K562 (cell line): ENCODE measurements around the gene GSPT2. TPM values are rescaled to one million over a fixed set of nuclear protein-coding genes. Genes with fewer than 3 reads are reported as not detected.

ENCODE experiments used
- ATAC-seq: fragments of 200-7000 bp; cut with Tn5 transposase; 3 replicates; pipeline ENCODE4 v1.9.1; 2020; ENCODE audit warnings: moderate library complexity
- BruUV-seq: library from RNA; stranded (reverse); fragments of 400-500 nt; replicated peaks from 2 replicates; lab custom pipeline; 2021; lab: Mats Ljungman, UMichigan
- CTCF ChIA-PET: fragments of 300-600 bp; formaldehyde crosslinking; extraction: SDS; loops from one replicate; lab custom pipeline; 2021; ENCODE audit warnings: low intra/inter-chr PET ratio; lab: Yijun Ruan, JAX
- POLR2A ChIA-PET: fragments of 300-600, 350-650 bp; sonication (Branson Sonifier 250); formaldehyde crosslinking; extraction: SDS; loops from one replicate; lab custom pipeline; 2021; ENCODE audit warnings: antibody characterized with exemption, inconsistent platforms; lab: Yijun Ruan, JAX
- DNase-seq, 4 experiments: peaks; one replicate each; pipeline versions ENCODE4 v3.0.0 to v3.0.0-alpha.2; 2011 to 2018; ENCODE audit warnings: low spot score in 3 of 4, mixed read lengths in 3 of 4; ENCODE audit errors: extremely low read depth in 1 of 4
- FAIRE-seq: peaks from 2 replicates; lab custom pipeline; 2011; peaks lifted over from hg19 to GRCh38; lab: Jason Lieb, UNC
- H2AFZ ChIP-seq: 2 replicates; pipeline ENCODE4 v1.6.0; 2011; ENCODE audit warnings: low read depth, low read length, control low read depth, inconsistent platforms
- H3K27ac ChIP-seq: fragments of 200-600 bp; 3 replicates; pipeline ENCODE4 v1.8.0; 2011; ENCODE audit warnings: low read depth, mild to moderate bottlenecking, control low read depth, inconsistent platforms, low read length, moderate library complexity, mixed read lengths; ENCODE audit errors: extremely low read depth
- H3K27me3 ChIP-seq, 2 experiments: fragments of 300-600 bp in 1 of 2; 2 replicates in 1 of 2; 3 replicates in 1 of 2; pipeline versions ENCODE4 v1.6.0 to v1.8.0; 2011; ENCODE audit warnings: inconsistent platforms in 2 of 2, low read length in 2 of 2, mild to moderate bottlenecking in 1 of 2, mixed read lengths in 1 of 2, moderate library complexity in 1 of 2; ENCODE audit not compliant: control insufficient read depth in 2 of 2, insufficient read depth in 2 of 2
- H3K36me3 ChIP-seq: fragments of 300-600 bp; 3 replicates; pipeline ENCODE4 v1.8.0; 2011; ENCODE audit warnings: mild to moderate bottlenecking, low read length, inconsistent platforms; ENCODE audit not compliant: control insufficient read depth, insufficient read depth
- H3K4me1 ChIP-seq, 2 experiments: fragments of 200-600 bp in 1 of 2; replicated peaks in 1 of 2; 2 replicates in 1 of 2; 3 replicates in 1 of 2; pipeline versions ENCODE4 v1.5.1 to v1.8.0; 2011; ENCODE audit warnings: inconsistent platforms in 2 of 2, low read length in 2 of 2, mild to moderate bottlenecking in 1 of 2, mixed read lengths in 1 of 2, moderate library complexity in 1 of 2; ENCODE audit not compliant: control insufficient read depth in 2 of 2, insufficient read depth in 2 of 2
- H3K4me2 ChIP-seq: 2 replicates; pipeline ENCODE4 v1.6.1; 2011; ENCODE audit warnings: low read length, control low read depth, inconsistent platforms, mixed read lengths; ENCODE audit not compliant: insufficient read depth
- H3K4me3 ChIP-seq: fragments of 200-600 bp; sonication (generic), shearing (Covaris generic); 2 replicates; pipeline ENCODE4 v1.5.1; 2016; ENCODE audit warnings: control low read depth, inconsistent platforms
- H3K79me2 ChIP-seq: fragments of 200-600 bp; 3 replicates; pipeline ENCODE4 v1.8.0; 2011; ENCODE audit warnings: low read length, inconsistent platforms; ENCODE audit not compliant: control insufficient read depth, insufficient read depth
- H3K9ac ChIP-seq, 2 experiments: 2 replicates each; pipeline versions ENCODE4 v1.6.0 to v1.6.1; 2011; ENCODE audit warnings: low read depth in 2 of 2, low read length in 2 of 2, control low read depth in 1 of 2, inconsistent platforms in 1 of 2, mild to moderate bottlenecking in 1 of 2, mixed read lengths in 1 of 2; ENCODE audit not compliant: insufficient read depth in 1 of 2
- H3K9me1 ChIP-seq: one replicate; pipeline ENCODE4 v1.6.0; 2011; ENCODE audit warnings: inconsistent platforms, mild to moderate bottlenecking, low read length, moderate library complexity; ENCODE audit not compliant: control insufficient read depth, insufficient read depth
- H3K9me3 ChIP-seq: replicated peaks from 2 replicates; pipeline ENCODE4 v1.5.1; 2011; ENCODE audit warnings: low read depth, low read length, inconsistent platforms; ENCODE audit not compliant: control insufficient read depth, insufficient read depth
- H4K20me1 ChIP-seq: replicated peaks from 2 replicates; pipeline ENCODE4 v1.6.1; 2011; ENCODE audit warnings: low read length, inconsistent platforms, mixed read lengths; ENCODE audit not compliant: control insufficient read depth, insufficient read depth
- ATF6 ChIP-seq: sonication (generic); formaldehyde crosslinking; IDR thresholded peaks from 2 replicates; pipeline ENCODE4 v1.4.0; 2020; ENCODE audit warnings: mild to moderate bottlenecking, missing genetic modification reagents
- BRD9 ChIP-seq: fragments of 450-650 bp; IDR thresholded peaks from 2 replicates; pipeline ENCODE4 v1.6.1; 2018; ENCODE audit warnings: low read depth; ENCODE audit not compliant: partially characterized antibody
- CBFB ChIP-seq: sonication (generic); formaldehyde crosslinking; IDR thresholded peaks from 2 replicates; pipeline ENCODE4 v1.4.0; 2020; ENCODE audit warnings: mild to moderate bottlenecking, missing genetic modification reagents
- HDAC6 ChIP-seq: IDR thresholded peaks from 2 replicates; pipeline ENCODE4 v1.6.1; 2012; ENCODE audit warnings: low read depth, mild to moderate bottlenecking, control low read depth, inconsistent platforms, low read length, moderate library complexity
- HNRNPK ChIP-seq: fragments of 200-400 bp; formaldehyde crosslinking; IDR thresholded peaks from one replicate; pipeline ENCODE4 v1.6.1; 2018; ENCODE audit warnings: mild to moderate bottlenecking, low read depth, low read length; ENCODE audit not compliant: poor library complexity, severe bottlenecking
- NRF1 ChIP-seq, 2 experiments: fragments of 450-650 bp; IDR thresholded peaks in 1 of 2; conservative IDR thresholded peaks in 1 of 2; 2 replicates each; pipeline ENCODE4 v1.6.1; 2014; ENCODE audit warnings: mild to moderate bottlenecking in 2 of 2
- RBM34 ChIP-seq: fragments of 200-400 bp; formaldehyde crosslinking; IDR thresholded peaks from 2 replicates; pipeline ENCODE4 v1.6.1; 2018; ENCODE audit warnings: low read length, borderline replicate concordance; ENCODE audit not compliant: insufficient read depth
- ZC3H11A ChIP-seq: IDR thresholded peaks from 2 replicates; pipeline ENCODE4 v1.6.1; 2012; ENCODE audit warnings: low read depth, low read length, improper control_type of control experiment
- ZNF133 ChIP-seq: fragments of 250-450 bp; sonication (Bioruptor Pico); IDR thresholded peaks from 2 replicates; pipeline ENCODE4 v1.4.0; 2020; ENCODE audit warnings: mild to moderate bottlenecking
- ZNF639 ChIP-seq, 2 experiments: fragments of 200-800 bp in 1 of 2; sonication (Bioruptor generic) in 1 of 2; sonication (generic) in 1 of 2; formaldehyde crosslinking in 1 of 2; IDR thresholded peaks in 1 of 2; conservative IDR thresholded peaks in 1 of 2; 2 replicates each; pipeline versions ENCODE4 v1.5.0 to v1.6.1; 2016 to 2020; ENCODE audit warnings: missing compliant biosample characterization in 1 of 2, missing genetic modification characterization in 1 of 2, missing genetic modification reagents in 1 of 2
- ZNF79 ChIP-seq: fragments of 250-450 bp; sonication (Bioruptor Pico); IDR thresholded peaks from 2 replicates; pipeline ENCODE4 v1.4.0; 2020; ENCODE audit warnings: low read depth, mild to moderate bottlenecking, moderate library complexity
- WGBS: fragments of 100-300 bp; shearing (Covaris generic); methylation state at CpG from one replicate; pipeline ENCODE4 v1.1.6; 2016; ENCODE audit warnings: low coverage, mixed read lengths; ENCODE audit not compliant: insufficient coverage; ENCODE audit errors: missing lambda C conversion rate; 5-methylcytosine and 5-hydroxymethylcytosine counted together
- in situ Hi-C: fragments of 300-500 bp; cut with MboI; formaldehyde crosslinking; loops from 4 replicates; pipeline ENCODE4 v1.15.0; 2018; ENCODE audit warnings: inconsistent platforms, mixed read lengths
- intact Hi-C: fragments of 100-400 bp; cut with micrococcal nuclease; formaldehyde crosslinking; loops from 2 replicates; pipeline ENCODE4 v1.14.2; 2022
- polyA plus RNA-seq, 8 experiments: library from polyadenylated mRNA; depleted of rRNA in 4 of 8; stranded (reverse) in 5 of 8; unstranded in 3 of 8; fragments of >200 nt; fragmentation: Nextera tagmentation in 2 of 8; fragmentation: Illumina TruSeq in 1 of 8; extraction: Ambion mirVana in 2 of 8; extraction: Trizol in 1 of 8; gene quantifications; 2 replicates each; pipeline versions ENCODE4 v1.2.1 to v1.2.3, GENCODE V29; 2011 to 2014; ENCODE audit warnings: inconsistent platforms in 1 of 8, missing spikeins in 1 of 8
- total RNA-seq, 7 experiments: library from RNA; depleted of rRNA in 6 of 7; stranded (reverse); fragments of >200 nt in 6 of 7; fragmentation: Illumina TruSeq in 2 of 7; extraction: Trizol in 2 of 7; gene quantifications; 2 replicates each; pipeline versions ENCODE4 v1.2.1 to v1.2.3, GENCODE V29; 2011 to 2021; ENCODE audit warnings: low replicate concordance in 1 of 7

Gene GSPT2
- total and polyA plus RNA-seq, 9 of the 15 experiments (the other 6 are each of a cell fraction or from before 2014, with no cell fraction given) = 0.93 to 4.2 (median 3.4) TPM

GRCh38 chrX:51766546-51766945 lies 23.3 kb downstream of the GSPT2 start:
- no peaks in the 10 kb centered on the region for H3K4me1 ChIP-seq
- H3K9me3 ChIP-seq = no peaks in the 10 kb centered on the region
- CTCF ChIA-PET = no interaction called here
- POLR2A ChIA-PET = no interaction called here
- DNase-seq (no peak), ATAC-seq (no peak), FAIRE-seq (no peak)
- intact Hi-C loops = no loop called here
- H2AFZ ChIP-seq = no peak overlapping the region
- no peak overlapping the region for H3K4me2 ChIP-seq
- no peaks in the 10 kb centered on the region for H3K9me1 ChIP-seq
- TF ChIP-seq HDAC6 (no peak), ZNF639 (CRISPR knock-in tag; conservative IDR thresholded peaks at IDR 0.05 in 1 of 2, IDR thresholded peaks at IDR 0.05 in 1 of 2) (no peak), NRF1 (conservative IDR thresholded peaks at IDR 0.05 in 1 of 2, IDR thresholded peaks at IDR 0.05 in 1 of 2) (no peak), BRD9 (no peak), CBFB (CRISPR knock-in tag) (no peak), ATF6 (no peak), HNRNPK (no peak), ZNF79 (no peak), ZC3H11A (no peak), RBM34 (no peak), ZNF133 (CRISPR knock-in tag) (no peak)
- 0 out of 5 replicates have a peak, but pooled peaks cover 0 to 4% of the 10 kb centered on the region in 2 experiments for H3K27me3 ChIP-seq
- BruUV-seq = no TSS peak
- no peak overlapping the region for H3K9ac ChIP-seq
- no peaks in the 10 kb centered on the region for H4K20me1 ChIP-seq
- no peak overlapping the region for H3K27ac ChIP-seq
- 2% methylated on average over 5 of the region's 5 CpGs for WGBS
- in situ Hi-C loops = no loop called here
- no peaks in the 10 kb centered on the region for H3K79me2 ChIP-seq
- H3K36me3 ChIP-seq = no peaks in the 10 kb centered on the region
- no peak overlapping the region for H3K4me3 ChIP-seq
